MCF 10A (cell line): Measurements from ENCODE around the gene URGCP. TPM values are rescaled to one million over a fixed set of nuclear protein-coding genes. Genes with fewer than 3 reads are reported as not detected.

ENCODE experiments used
- BruUV-seq: library from RNA; stranded (reverse); fragments of 400-500 nt; replicated peaks from 2 replicates; lab custom pipeline; 2021; lab: Mats Ljungman, UMichigan
- CTCF ChIA-PET: fragments of 300-600 bp; sonication (Branson Sonifier 250); formaldehyde crosslinking; extraction: SDS; loops from one replicate; lab custom pipeline; 2021; ENCODE audit warnings: antibody characterized with exemption, inconsistent platforms; lab: Yijun Ruan, JAX
- POLR2A ChIA-PET: fragments of 300-600, 350-650 bp; sonication (Branson Sonifier 250); formaldehyde crosslinking; extraction: SDS; loops from one replicate; lab custom pipeline; 2020; ENCODE audit warnings: antibody characterized with exemption, inconsistent platforms; lab: Yijun Ruan, JAX
- DNase-seq: peaks from one replicate; pipeline ENCODE4 v3.0.0-alpha.2; 2018; ENCODE audit not compliant: unreplicated experiment
- H3K27ac Mint-ChIP-seq: one replicate; pipeline ENCODE4 v1.8.0; 2022; ENCODE audit warnings: mild to moderate bottlenecking, low read depth, mixed read lengths; ENCODE audit not compliant: unreplicated experiment
- H3K27me3 Mint-ChIP-seq: one replicate; pipeline ENCODE4 v1.8.0; 2022; ENCODE audit warnings: mixed read lengths; ENCODE audit not compliant: insufficient read depth, unreplicated experiment
- H3K36me3 Mint-ChIP-seq: one replicate; pipeline ENCODE4 v1.8.0; 2022; ENCODE audit warnings: mild to moderate bottlenecking, moderate library complexity, mixed read lengths; ENCODE audit not compliant: insufficient read depth, unreplicated experiment
- H3K4me1 Mint-ChIP-seq: one replicate; pipeline ENCODE4 v1.8.0; 2022; ENCODE audit warnings: mixed read lengths; ENCODE audit not compliant: insufficient read depth, unreplicated experiment
- H3K4me3 Mint-ChIP-seq: one replicate; pipeline ENCODE4 v1.8.0; 2022; ENCODE audit warnings: mild to moderate bottlenecking, moderate library complexity, mixed read lengths; ENCODE audit not compliant: unreplicated experiment
- H3K9me3 Mint-ChIP-seq: one replicate; pipeline ENCODE4 v1.8.0; 2022; ENCODE audit warnings: mixed read lengths; ENCODE audit not compliant: unreplicated experiment
- intact Hi-C: fragments of 100-400 bp; cut with micrococcal nuclease; formaldehyde crosslinking; loops from 2 replicates; pipeline ENCODE4 v1.14.1; 2022
- total RNA-seq: library from RNA; stranded (reverse); gene quantifications from 2 replicates; pipeline ENCODE4 v1.2.3, GENCODE V29; 2022
- TF ChIP-seq, protein P1 (sequence below): fragments of 200-600 bp; IDR thresholded peaks from one replicate; pipeline ENCODE4 v1.8.0; 2022; ENCODE audit warnings: antibody characterized with exemption, mild to moderate bottlenecking; ENCODE audit not compliant: unreplicated experiment

URGCP gene
- total RNA-seq, 1 experiment from 2014 or later: 37.2 TPM

DNA sequence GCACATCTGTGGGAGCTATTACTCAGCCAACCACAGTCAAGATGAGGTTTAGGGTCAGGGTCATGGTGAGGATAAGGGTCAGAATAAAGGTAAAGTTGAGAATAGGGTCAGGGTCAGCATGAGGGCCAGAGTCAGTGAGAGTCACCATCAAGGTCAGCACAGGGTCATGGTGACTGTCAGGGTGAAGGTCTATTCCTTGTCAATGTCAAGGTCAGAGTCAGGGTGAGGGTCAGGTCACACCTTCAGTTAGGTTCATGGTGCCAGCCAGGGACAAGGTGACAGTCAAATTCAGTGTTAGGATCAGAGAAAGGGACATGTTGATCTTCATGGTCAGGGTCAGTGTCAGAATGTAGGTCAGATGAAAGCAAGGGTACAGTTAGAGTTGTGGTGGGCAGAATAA lies 51.2 kb downstream of the URGCP start:
- TF ChIP-seq, protein P1, sequence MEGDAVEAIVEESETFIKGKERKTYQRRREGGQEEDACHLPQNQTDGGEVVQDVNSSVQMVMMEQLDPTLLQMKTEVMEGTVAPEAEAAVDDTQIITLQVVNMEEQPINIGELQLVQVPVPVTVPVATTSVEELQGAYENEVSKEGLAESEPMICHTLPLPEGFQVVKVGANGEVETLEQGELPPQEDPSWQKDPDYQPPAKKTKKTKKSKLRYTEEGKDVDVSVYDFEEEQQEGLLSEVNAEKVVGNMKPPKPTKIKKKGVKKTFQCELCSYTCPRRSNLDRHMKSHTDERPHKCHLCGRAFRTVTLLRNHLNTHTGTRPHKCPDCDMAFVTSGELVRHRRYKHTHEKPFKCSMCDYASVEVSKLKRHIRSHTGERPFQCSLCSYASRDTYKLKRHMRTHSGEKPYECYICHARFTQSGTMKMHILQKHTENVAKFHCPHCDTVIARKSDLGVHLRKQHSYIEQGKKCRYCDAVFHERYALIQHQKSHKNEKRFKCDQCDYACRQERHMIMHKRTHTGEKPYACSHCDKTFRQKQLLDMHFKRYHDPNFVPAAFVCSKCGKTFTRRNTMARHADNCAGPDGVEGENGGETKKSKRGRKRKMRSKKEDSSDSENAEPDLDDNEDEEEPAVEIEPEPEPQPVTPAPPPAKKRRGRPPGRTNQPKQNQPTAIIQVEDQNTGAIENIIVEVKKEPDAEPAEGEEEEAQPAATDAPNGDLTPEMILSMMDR: no peak
- CTCF ChIA-PET: interaction anchor here (2.1 kb wide), 1 partner anchor 17 kb away, joined by 7 read pairs; no protein-coding TSS in a partner anchor
- intact Hi-C loops: no loop called here

GRCh38 chr7:43851805-43852204 lies 54.6 kb downstream of the URGCP start:
- H3K4me1 Mint-ChIP-seq: no peaks in the 10 kb centered on the region
- H3K36me3 Mint-ChIP-seq: no peaks in the 10 kb centered on the region
- peaks cover 6% of the 10 kb centered on the region for H3K9me3 Mint-ChIP-seq
- no TSS peak for BruUV-seq
- no peak overlapping the region for H3K4me3 Mint-ChIP-seq
- intact Hi-C loops: no loop called here
- CTCF ChIA-PET: interaction anchor here (0.8 to 1.0 kb wide), 2 partner anchors 13 to 14 kb away, joined by 3 to 4 read pairs; no protein-coding TSS in a partner anchor
- POLR2A ChIA-PET: interaction anchor here (1.0 kb wide), 1 partner anchor 17 kb away, joined by 6 read pairs; the partner anchor contains the start of gene MRPS24
- DNase-seq: no peak
- TF ChIP-seq, protein P1: no peak
- no peak overlapping the region for H3K27ac Mint-ChIP-seq
- no peaks in the 10 kb centered on the region for H3K27me3 Mint-ChIP-seq

More for the DNA sequence above, 51.2 kb downstream of the URGCP start:
- Mint-ChIP-seq H3K27me3 (no peaks in the 10 kb centered on the region), H3K27ac (no peak overlapping the region), H3K9me3 (peaks cover 6% of the 10 kb centered on the region), H3K36me3 (no peaks in the 10 kb centered on the region), H3K4me1 (no peaks in the 10 kb centered on the region), H3K4me3 (no peak overlapping the region)
- BruUV-seq: no TSS peak
- POLR2A ChIA-PET: interaction anchor here (0.5 kb wide), 1 partner anchor 1128 kb away, joined by 4 read pairs; no protein-coding TSS in a partner anchor
- DNase-seq: no peak

DNA sequence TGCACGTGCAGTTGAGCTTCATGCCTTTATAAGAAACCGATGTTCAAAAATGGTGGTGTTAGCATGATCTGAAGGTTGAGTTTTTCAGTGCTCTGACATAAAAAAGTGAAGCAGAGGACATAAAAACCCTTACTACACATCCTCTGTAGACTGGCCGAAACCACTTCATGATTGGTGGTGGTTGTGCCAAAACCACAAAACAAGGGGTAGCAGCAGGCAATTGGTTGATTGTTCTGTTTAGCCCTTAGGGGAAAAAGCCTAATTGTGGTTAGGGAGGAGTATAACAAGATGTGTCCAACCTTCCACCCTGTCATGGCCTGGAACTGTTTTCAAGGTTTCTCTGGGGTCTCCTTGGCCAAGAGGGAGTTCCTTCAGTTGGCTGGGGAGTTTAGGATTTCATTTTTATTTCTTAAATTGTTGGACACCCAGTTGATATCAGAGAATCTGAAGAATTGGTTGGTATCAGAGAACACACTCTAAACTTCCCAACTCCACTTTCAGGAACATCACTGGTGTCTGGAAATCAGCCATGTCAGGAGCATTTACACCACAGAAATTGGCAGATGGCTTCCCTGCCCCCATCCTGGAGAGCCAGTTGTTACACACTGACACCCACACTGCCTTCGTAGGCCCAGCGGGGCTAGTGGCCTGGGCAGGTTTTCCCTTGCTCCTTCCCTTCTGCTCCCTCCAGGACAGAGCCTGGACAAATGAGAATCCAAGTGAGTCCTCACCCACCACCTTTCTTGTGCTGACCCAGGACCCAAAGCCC lies 55.9 kb downstream of the URGCP start:
- TF ChIP-seq, protein P1: no peak
- no peaks in the 10 kb centered on the region for H3K27me3 Mint-ChIP-seq
- ChIA-PET CTCF (interaction anchor here (1.0 to 1.7 kb wide), 2 partner anchors 11 to 12 kb away, joined by 3 to 11 read pairs; no protein-coding TSS in a partner anchor), POLR2A (interaction anchor here (0.9 kb wide), 1 partner anchor 11 kb away, joined by 3 read pairs; no protein-coding TSS in a partner anchor)
- no peak overlapping the region for H3K4me3 Mint-ChIP-seq
- H3K4me1 Mint-ChIP-seq: no peaks in the 10 kb centered on the region
- no TSS peak for BruUV-seq
- intact Hi-C loops: no loop called here
- H3K9me3 Mint-ChIP-seq: peaks cover 6% of the 10 kb centered on the region
- H3K27ac Mint-ChIP-seq: no peak overlapping the region
- DNase-seq: peak; percentile 64
- no peaks in the 10 kb centered on the region for H3K36me3 Mint-ChIP-seq

DNA sequence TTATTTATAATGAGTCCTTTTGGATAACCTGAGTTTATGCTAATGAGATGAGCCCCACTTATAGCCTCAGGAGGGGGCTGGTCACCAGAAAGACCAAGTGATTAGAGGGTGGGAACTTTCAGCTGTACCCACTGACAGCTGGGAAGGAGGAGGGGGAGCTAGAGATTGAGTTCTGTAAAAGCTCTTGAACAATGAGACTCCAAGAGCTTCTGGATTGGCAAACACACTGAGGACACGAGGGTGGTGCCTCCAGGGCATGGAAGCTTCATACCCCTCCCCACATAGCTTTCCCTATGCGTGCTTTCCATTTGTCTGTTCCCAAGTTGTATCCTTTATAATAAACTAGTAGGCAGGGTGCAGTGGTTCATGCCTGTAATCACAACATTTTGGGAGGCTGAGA lies 57.3 kb downstream of the URGCP start:
- H3K4me1 Mint-ChIP-seq: no peaks in the 10 kb centered on the region
- intact Hi-C loops: no loop called here
- TF ChIP-seq, protein P1: no peak
- POLR2A ChIA-PET: interaction anchor here (1.1 to 1.8 kb wide), 2 partner anchors 12 to 14 kb away, joined by 3 to 6 read pairs; no protein-coding TSS in a partner anchor
- no peak for DNase-seq
- peaks cover 6% of the 10 kb centered on the region for H3K9me3 Mint-ChIP-seq
- H3K27me3 Mint-ChIP-seq: no peaks in the 10 kb centered on the region
- H3K36me3 Mint-ChIP-seq: no peaks in the 10 kb centered on the region
- H3K4me3 Mint-ChIP-seq: no peak overlapping the region
- CTCF ChIA-PET: interaction anchor here (0.7 to 2.0 kb wide), 5 partner anchors 9 to 266 kb away, joined by 4 to 21 read pairs (median 6); partner anchors contain the start of gene STK17A
- H3K27ac Mint-ChIP-seq: no peak overlapping the region
- no TSS peak for BruUV-seq
